Tibial nerve (tissue), 4 donors: Measurements from ENCODE around the gene UGT1A6.

Experiments
- CTCF ChIP-seq, 5 experiments: fragments of 200-600 bp in 3 of 5; fragments of 450-650 bp in 2 of 5; sonication (generic) in 3 of 5; IDR thresholded peaks; one replicate each; pipeline ENCODE4 v1.5.1; 2016 to 2019; ENCODE audit warnings: antibody characterized with exemption in 5 of 5, mild to moderate bottlenecking in 3 of 5, moderate library complexity in 2 of 5
- EP300 ChIP-seq, 2 donors: sonication (generic); formaldehyde crosslinking; IDR thresholded peaks; one replicate each; pipeline ENCODE4 v1.6.1; 2017; ENCODE audit warnings: antibody characterized with exemption in 2 of 2, mild to moderate bottlenecking in 1 of 2
- POLR2A ChIP-seq, 2 donors: fragments of 450-650 bp; IDR thresholded peaks; one replicate each; pipeline ENCODE4 v1.6.1; 2017; ENCODE audit warnings: antibody characterized with exemption in 2 of 2, mild to moderate bottlenecking in 2 of 2, moderate library complexity in 2 of 2

- TF ChIP-seq POLR2A (IDR thresholded peaks at IDR 0.05) (no peak), CTCF (IDR thresholded peaks at IDR 0.05) (no peak), EP300 (IDR thresholded peaks at IDR 0.05) (no peak)
These were observed 18.8 kb upstream of the UGT1A6 start for GRCh38 chr2:233673896-233674295.
